Activated naive CD8-positive, alpha-beta T cell treated with anti-CD3 and anti-CD28 coated beads, Interleukin-2, amount 50 U/mL, for 16 hours (primary cell): ENCODE results near the gene KRTAP29-1.

ENCODE experiments used
- DNase-seq: peaks from one replicate; pipeline ENCODE4 v3.0.0-alpha.2; 2020; ENCODE audit warnings: low read depth, low spot score

Gene KRTAP29-1

GRCh38 chr17:41328207-41328606 is 25.6 kb upstream of the KRTAP29-1 start:
- DNase-seq: no peak

DNA sequence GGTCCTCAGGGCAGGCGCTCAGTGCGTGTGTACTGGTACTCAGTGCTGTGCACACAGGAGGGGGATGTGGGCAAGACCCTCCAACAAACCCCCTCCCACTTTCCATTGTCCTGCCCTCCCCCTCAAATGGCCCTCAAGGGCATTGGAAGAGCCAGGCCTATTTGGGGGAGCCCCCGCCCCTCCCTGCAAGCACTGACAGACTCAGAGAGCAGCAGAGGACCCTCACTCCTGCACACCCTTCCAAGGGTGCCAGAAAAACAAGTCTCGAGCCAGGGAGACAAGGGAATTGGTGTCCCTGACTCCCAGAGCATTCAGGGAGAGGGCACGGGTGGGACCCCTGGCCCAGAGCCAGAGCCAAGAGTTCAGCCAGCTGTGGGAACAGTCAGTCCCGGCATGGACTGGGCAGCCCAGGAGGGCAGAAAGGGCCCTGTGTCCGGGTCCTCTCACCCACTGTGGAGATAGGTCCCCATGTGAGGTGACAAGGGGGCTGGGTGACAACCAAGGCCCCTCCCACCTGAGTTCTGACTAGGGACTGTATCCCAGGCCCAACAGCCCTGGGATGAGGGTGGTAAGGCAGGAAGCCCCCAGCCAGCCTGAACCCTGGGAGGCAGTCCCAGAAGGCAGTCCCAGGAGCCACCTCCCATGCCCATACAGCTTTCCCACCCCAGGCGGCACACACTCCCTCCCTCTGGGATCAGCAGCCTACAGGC is 24.9 kb upstream of the KRTAP29-1 start:
- no peak for DNase-seq

- DNase-seq: no peak
These were observed 23.8 kb upstream of the KRTAP29-1 start for GRCh38 chr17:41326173-41327145.

- DNase-seq: no peak
These were observed 23.0 kb upstream of the KRTAP29-1 start for GRCh38 chr17:41325611-41326010.

- DNase-seq: no peak
These were observed 22.5 kb upstream of the KRTAP29-1 start for GRCh38 chr17:41325126-41325525.

- DNase-seq: no peak
These were observed 21.8 kb upstream of the KRTAP29-1 start for GRCh38 chr17:41324180-41325075.

- DNase-seq: no peak
These were observed 20.5 kb upstream of the KRTAP29-1 start for GRCh38 chr17:41322903-41323895.

DNA sequence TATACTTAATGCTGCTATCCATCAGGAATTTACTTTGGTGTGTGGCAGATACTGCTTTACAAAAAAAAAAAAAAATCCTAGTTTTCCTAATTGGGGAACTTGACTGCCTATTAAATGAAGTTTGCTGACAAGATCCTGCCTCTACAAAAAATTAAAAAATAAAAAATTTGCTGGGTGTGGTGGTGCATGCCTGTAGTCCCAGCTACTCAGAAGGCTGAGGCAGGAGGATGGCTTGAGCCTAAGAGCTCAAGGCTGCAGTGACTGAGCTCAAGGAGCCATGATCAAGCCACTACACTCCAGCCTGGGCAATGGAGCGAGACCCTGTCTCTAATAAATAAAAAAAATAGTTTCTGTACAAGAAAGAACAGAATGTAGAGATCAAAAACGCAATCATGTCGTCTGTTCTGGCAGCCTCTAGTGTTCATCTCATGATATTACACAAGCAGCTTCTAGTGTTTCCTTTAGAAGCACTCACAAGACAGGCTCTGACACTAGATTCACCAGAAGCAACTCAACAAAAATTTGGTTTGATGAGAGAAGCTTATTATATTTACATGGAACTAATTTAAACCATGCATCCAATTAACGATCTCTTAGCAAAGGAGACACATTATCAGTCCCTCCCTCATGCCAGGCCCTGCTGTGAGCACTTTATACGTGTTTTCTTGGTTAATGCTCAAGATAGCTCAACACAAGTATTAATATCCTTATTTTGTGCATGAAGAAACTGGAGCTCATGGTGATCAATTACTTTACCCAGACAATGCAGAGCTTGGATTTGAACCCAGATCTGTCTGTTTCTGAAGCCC is 19.6 kb upstream of the KRTAP29-1 start:
- DNase-seq: no peak

DNA sequence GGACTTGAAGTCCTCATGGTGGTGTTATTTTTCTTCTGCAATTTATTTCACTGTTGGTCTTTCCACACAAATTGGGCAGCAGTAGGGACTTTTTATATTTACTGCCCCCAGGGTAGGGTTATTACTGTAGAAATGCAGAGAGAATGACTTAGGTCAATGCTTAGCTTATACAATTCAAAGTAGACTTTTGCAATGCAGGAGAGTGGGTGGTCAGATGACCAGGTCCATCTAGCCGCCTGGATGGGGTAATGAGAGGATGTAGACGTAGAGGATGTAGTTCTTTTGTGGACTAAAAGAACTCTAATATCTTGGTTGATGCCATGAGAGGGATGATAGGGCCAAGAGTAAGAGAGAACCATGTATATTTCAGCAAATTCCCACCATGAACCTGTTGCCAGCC is 15.6 kb upstream of the KRTAP29-1 start:
- no peak for DNase-seq

DNA sequence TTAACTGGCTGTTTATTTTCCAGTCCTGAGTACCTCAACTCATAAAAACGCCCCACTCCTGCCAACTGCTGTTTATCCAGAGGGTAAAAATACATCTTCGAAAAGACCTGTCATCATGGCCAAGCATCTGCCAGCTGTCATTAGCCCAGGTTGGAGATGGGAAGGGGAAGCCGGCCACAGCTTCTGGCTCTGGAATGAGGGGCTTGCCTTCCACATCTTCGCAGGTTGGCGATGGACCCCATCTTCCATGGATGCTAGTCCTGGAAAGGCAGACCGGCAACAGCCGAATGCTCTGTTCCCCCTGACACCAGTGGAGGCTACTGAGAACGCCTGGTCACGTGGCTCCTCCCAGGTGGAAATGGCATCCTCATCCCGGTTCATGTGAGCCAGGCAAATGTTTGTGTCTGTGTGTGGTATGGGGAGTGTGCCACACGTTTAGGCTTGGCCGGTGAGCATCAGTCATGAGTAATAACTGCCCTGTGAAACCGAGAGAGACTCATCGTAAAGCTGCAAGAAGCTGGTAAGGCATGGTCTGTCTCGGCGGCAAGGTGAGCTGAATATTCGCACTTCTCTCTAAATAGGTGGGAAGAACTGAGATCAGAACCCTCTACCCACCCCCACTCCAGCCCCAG is 13.3 kb upstream of the KRTAP29-1 start:
- no peak for DNase-seq

GRCh38 chr17:41315204-41315794 is 12.6 kb upstream of the KRTAP29-1 start, which contains the start of gene KRTAP17-1:
TSS of gene KRTAP17-1 (minus strand) at chr17:41315710. CDS start at chr17:41315650, 60 bp downstream.
- DNase-seq: no peak

- DNase-seq: no peak
These were observed 8.5 kb upstream of the KRTAP29-1 start for GRCh38 chr17:41311111-41311510.

DNA sequence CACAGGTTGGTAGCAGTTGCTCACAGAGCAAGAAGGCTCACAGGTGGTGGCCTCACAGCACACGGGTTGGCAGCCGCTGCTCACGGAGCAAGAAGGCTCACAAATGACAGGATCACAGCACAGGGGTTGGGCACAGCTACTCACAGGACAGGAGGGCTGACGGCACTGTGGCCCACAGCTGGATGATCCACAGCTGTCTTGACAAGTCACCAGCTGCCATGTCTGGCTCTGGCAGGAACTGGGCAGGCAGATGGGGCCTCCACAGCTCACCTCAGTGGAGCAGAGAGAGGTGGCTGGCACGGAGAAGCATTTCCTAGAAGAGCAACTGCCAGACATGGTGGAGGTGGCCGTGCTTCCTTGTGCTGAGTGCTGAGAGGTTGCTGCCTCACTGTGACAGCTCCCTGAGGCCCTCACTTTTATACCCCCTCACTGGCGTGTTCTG is 6.3 kb upstream of the KRTAP29-1 start, which contains the start of gene KRTAP16-1:
KRTAP16-1 (minus strand) TSS at position 392 of the 442 bp plus-strand sequence; CDS start at position 336, 56 bp downstream.
- DNase-seq: no peak

DNA sequence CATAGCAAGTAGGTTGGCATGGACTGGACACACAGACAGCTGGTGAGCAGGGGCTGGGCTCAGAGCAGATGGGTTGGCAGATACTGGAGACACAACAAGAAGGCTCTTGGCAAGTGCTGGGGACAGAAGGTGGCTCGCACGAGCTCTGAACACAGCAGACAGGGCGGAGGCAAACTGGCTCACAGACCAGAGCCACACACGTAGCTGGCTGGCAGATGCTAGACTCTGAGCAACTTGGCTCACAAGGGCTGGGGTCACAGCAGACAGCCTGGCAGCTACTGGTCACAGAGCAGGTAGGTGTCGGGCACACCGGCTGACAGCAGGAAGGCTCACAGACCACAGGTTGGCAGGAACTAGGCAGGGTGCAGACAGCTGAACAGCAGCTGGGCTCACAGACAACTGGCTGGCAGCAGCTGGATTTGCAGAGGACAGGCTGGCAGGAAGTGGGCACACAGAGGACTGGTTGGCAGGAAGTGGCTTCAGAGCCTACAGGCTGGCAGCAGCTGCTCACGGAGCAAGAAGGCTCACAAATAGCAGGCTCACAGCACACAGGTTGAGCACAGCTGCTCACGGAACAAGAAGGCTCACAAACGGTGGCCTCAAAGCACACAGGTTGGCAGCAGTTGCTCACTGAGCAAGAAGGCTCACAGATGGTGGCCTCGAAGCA is 5.7 kb upstream of the KRTAP29-1 start:
- no peak for DNase-seq

DNA sequence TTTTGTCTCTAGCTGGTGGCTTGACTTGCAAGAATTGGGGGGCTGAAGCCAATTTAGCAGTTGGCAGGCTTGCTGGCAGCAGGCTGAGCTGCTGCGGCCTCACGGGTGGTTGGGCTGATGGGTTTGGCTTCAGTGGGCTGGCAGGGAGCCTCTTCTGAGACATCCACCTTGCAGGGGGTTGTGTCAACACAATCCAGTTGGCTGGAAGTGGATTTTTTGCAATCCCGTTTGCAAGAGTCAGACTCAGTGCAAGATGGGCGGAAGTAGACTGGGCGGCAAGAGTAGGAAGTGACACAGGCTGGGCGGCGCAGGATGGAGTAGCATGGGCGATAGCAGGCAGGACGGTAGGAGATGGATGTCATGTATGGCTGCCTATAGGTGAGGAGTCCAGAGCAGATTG is 5.0 kb upstream of the KRTAP29-1 start:
- DNase-seq: no peak

- no peak for DNase-seq
These were observed 1.4 kb upstream of the KRTAP29-1 start for GRCh38 chr17:41304091-41304490.

GRCh38 chr17:41302981-41303380 is 330 bp upstream of the KRTAP29-1 start:
- DNase-seq: no peak
